NCI-H446 (cell line): Measurements from ENCODE around the gene SYCP3.

ENCODE experiments used
- DNase-seq, 2 experiments: peaks; one replicate each; lab custom pipeline; 2025; lab: John Stamatoyannopoulos, UW

The SYCP3 gene

DNA sequence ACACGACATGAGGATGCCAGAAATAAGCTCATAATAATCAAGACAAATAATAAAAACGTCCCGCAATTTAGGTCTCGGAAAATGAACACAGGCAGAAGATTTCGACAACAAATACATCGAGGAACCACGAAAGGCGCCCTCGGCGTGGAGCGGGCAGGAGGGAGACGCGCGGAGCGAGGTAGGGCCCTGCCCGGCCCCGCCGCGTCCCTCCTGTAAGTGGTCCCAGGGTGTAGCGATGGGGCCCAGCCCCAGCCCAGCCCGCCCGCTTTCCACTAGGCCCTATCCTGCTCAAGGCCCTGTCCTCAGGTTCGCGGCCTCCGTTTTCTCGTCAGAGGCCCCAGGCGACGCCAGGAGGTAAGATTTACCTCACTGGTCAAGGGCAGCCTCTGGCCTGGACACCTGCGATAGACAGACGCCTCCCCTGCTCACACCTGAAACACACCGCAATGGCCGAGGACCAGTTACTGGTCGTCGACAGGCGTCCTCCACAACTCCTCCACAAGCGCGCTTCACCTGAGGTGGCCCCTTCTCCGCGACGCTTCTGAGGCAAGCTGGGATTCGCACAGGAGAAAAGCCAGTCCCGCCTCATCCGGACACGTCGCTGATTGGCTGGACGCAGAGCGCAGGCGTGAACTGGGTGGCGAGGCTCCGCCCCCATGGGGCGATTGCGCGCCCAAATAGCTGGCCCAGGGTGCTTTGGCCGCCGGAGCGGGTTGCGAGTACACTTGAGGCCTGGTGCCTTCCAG is at the start of gene SYCP3:
SYCP3 (minus strand) TSS at position 543 of the 746 bp plus-strand sequence. CDS start 1,527 bp downstream, outside the sequence.
- DNase-seq: no peak

DNA sequence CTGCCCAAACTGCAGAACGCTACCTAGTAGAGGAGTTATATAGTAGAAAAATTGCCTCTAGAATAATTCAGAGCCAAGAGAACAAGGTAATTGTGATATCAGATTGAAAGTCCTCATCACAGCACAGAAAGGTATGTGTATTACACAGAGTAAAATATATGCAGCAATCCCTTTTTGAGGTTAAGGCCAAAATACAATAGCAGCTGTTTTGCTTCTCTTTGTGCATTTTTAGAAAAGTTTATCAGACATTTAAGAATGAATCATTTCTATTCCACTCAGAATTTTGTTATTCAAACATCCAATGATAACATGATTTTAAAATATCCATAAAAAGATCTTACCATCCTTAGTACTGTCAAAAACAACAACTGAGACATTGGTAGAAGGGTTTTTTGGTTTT is 46.4 kb upstream of the SYCP3 start:
- DNase-seq: no peak

- DNase-seq: no peak
Measured at GRCh38 chr12:101784376-101784775, 45.1 kb upstream of the SYCP3 start.

- no peak for DNase-seq
Measured at GRCh38 chr12:101783838-101784237, 44.6 kb upstream of the SYCP3 start.

DNA sequence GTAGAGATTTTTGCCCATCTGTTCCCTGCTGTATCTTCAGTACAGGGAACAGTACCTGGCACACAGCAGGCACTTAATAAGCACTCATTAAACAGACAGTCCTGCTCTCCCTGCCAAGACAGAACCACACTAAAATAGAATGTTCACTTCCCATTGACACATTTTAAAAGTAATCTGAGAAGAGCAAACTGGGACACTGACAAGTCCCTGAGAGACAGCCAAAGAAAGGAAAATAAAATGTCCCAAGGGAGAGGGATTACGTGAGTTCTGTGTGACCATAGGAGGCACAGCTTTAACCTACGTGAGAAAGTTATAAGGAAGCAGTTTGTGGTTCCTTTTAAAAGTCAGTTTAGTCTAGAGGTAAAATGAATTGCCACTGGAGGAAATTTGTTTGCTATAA is 43.9 kb upstream of the SYCP3 start:
- DNase-seq: no peak

GRCh38 chr12:101782273-101782731 is 43.0 kb upstream of the SYCP3 start:
- no peak for DNase-seq

DNA sequence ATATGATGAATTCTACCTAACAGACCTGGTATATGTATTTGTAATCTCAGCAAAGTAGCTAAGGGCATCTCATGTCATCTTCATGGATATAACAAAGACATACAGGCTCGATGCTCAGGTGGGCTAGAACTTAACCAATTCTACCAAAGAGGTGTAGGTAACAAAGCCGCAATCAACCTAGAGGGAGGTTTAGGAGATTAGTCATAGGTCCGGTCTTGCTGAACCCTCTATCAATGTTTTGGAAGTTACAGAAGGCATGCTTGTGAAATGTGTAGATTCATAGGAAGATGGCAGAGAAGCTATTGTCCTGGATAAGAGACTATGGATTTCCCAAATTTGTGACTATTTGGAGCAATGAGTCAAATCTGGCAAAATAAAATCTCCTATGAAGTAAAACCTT is 42.6 kb upstream of the SYCP3 start:
- DNase-seq: no peak

GRCh38 chr12:101780599-101780998 is 41.3 kb upstream of the SYCP3 start:
- no peak for DNase-seq

GRCh38 chr12:101779626-101780025 is 40.4 kb upstream of the SYCP3 start:
- DNase-seq: no peak

DNA sequence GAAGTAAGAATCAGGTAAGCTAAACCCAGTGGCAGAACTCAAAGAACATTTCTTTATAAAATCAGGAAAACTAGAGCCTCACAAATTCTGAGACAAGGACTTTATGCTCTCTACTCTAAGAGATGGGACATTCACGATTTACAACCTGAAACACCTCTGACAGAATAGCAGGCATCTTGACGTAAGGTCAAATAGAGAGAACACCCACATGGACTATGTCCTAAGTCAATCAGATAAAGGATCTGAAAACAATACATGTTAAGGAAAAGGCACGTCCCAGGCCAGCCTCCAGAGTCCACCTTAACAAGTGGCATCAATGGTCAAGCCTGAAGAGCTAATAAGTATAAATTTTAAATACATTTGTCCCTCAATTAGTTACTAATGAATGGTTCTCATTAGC is 39.9 kb upstream of the SYCP3 start:
- no peak for DNase-seq

- no peak for DNase-seq
Measured at GRCh38 chr12:101777978-101778377, 38.7 kb upstream of the SYCP3 start.

DNA sequence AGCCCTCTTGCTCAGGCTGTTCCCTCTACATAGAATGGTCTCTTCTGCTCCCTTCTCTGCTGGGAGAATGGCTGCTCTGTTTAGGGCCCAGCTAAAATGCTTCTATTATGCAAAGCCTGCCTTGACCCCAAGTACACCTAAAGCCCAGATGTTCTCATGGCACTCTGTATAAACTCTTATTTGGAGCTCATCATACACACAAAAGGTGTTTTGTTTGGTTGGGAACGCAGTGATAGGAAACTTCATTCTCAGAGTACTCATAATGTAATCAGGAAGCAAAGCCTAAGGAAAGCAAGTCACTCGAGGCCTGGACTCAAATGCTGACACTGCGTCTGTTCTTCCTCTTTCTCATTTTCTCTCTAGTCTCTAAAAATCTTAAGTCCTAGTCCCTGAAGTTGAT is 38.2 kb upstream of the SYCP3 start:
- no peak for DNase-seq

- no peak for DNase-seq
Measured at GRCh38 chr12:101775816-101776215, 36.6 kb upstream of the SYCP3 start.

DNA sequence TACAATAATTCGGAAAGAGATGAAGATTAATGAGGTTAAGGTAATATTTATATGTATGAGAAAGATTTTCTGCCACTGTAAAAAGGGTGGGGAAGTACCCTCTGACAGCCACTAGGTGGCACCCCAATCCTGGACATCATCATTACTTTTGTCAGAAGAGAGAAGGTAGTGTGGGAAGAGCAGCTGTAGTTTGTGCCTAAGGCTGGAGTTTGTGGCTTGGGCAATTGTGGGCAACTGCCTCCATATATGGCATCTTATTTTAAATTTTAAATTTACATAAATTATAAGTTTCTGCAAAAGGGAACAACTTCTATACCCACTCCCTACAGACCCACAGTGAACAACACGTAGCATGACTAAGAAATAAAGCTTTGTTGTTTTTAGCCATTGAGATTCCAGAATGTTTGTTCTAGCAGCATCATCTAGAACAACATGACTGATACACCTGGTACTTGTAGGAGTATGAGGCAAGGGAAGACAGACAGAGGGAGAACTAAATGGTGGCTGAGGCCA is 34.4 kb upstream of the SYCP3 start:
- peak; percentile 7 to 64 for DNase-seq

- DNase-seq: no peak
Measured at GRCh38 chr12:101772012-101772775, 32.9 kb upstream of the SYCP3 start.

GRCh38 chr12:101769865-101770264 is 30.6 kb upstream of the SYCP3 start:
- no peak for DNase-seq

GRCh38 chr12:101768781-101769180 is 29.5 kb upstream of the SYCP3 start:
- DNase-seq: no peak

DNA sequence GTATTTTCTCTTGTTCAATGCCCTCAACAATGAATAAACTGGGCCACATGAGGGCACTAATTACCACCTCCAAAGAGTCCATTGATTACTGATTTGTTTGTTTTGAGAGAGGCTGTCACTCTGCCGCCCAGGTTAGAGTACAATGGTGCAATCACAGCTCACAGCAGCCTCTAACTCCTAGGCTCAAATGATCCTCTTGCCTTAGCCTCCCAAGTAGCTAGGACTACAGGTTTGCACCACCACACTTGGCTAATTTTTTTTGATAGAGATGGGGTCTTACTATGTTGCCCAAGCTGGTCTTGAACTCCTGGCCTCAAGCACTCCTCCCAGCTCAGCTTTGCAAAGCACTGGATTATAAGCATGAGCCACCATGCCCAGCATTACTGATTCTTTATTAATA is 28.3 kb upstream of the SYCP3 start:
- no peak for DNase-seq

DNA sequence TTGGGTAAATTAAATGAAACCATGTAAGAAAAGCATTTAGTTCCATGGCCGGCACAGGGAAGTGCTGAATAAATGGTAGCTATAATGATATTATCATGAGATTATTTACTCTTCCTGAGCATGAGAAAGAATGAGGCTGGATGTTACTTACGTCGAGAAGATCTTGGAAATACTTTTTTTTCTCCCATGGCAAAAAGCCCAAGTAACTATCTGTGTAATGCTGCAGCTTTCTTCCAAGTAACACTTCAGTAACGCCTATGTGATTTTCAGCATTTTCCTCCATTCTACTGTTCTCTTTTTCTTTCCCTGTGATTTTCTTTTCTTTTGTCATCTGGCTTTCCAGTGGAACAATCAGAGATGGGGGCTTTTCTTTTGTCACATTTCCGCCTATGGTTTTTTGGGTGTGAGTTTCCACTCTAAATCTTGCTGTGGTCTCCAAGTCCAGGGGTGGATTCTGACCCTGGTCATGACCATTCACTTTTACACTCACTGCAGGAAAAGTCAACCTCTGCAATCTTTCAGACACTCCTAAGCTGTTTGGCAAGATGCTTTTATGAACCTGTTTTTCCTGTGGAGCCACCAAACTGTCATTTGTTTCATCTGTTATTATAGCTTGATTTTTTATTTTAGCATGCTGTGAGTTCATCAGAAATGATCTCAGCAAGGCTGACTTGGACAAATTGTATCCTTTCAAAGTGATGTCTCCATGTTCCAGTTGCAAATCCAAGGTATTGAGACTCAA is 25.0 kb upstream of the SYCP3 start:
- DNase-seq: no peak

- DNase-seq: no peak
Measured at GRCh38 chr12:101763246-101763931, 24.1 kb upstream of the SYCP3 start.

DNA sequence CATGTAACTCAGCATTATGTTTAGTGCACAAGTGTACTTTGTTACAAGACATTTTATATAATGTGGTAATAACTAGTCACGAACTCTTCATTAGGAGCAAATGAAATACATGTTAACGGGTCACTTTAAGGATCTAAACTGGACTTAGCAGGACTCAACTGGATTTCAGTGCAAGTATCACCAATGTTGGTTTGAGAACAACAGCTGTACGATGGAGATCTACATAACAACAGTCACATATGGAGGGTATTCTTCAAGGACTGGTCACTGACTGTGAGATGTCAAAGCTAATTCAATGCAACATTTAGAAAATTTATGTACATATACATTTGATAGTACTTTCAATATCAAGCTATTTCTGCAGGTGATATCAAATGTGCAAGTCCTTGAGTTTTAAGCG is 22.5 kb upstream of the SYCP3 start:
- DNase-seq: no peak

DNA sequence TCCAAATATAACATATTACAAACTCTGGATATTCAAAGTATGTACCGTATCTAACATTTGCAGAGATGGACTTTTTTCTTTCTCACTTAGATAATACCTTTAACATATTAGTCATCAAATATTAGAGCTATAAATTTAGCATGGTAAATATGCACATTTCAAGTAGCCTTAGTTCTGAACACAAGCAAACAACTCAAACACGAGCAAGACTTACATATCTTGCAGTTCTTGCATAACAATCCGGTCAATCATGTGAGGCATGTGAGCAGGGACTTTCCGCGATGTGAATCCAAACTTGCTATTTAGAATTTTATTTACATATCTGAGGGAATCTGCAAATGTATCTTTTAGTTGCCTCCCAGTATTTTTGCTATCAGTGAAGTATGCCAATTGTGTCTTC is 22.1 kb upstream of the SYCP3 start:
- no peak for DNase-seq
